GM23248 (cell line): ENCODE measurements around the gene TNS2.

Experiments
- EZH2 ChIP-seq: fragments of 200-600 bp; sonication (generic); IDR thresholded peaks from 2 replicates; pipeline ENCODE4 v1.6.1; 2018; ENCODE audit warnings: antibody characterized with exemption, mild to moderate bottlenecking; ENCODE audit not compliant: insufficient read depth, poor library complexity, severe bottlenecking
- EZH2phosphoT487 ChIP-seq: fragments of 200-600 bp; sonication (generic); IDR thresholded peaks from 2 replicates; pipeline ENCODE4 v1.6.1; 2018; ENCODE audit warnings: antibody characterized with exemption, moderate library complexity, mild to moderate bottlenecking, low read depth; ENCODE audit not compliant: insufficient read depth

DNA sequence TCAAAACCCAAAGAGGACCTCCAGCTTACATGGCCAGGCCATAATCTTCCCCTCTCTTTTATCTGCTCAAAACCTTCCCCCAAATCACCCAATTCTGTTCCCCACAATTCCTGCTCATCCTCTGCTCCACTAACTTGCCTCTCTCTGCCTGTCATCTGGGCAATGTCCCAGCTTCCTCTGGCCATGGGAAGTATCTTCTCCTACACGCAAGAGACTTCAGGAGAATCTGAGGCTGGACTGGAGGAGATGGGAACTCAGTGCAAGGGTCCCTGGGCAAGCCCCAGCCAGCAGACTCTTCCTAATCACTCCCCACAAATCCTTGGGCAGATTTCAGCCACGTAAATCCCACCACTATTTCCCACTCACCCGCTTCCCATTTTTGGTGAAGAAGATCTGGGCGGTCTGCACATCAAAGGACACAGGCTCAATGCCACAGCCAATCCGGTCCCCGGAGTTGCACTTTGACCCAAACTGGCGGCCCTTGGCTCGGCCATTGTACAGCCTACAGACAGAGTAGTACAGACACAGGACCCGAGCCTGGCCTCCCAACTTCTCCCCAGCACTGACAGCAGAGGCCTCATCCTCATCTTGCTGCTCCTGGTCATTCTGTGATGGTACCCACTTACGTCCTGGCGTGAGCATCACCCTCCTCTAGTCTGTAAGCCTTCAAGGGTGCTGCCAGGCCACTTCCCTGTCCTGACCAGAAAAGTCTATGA is 24.6 kb downstream of the TNS2 start:
- TF ChIP-seq EZH2 = no peak
- no peak for TF ChIP-seq EZH2phosphoT487
